GM03348 (cell line): Measurements from ENCODE around the gene AKAP13.

Experiments used
- DNase-seq: peaks from one replicate; pipeline ENCODE4 v3.0.0; 2012; ENCODE audit warnings: low spot score

AKAP13 gene

GRCh38 chr15:85407421-85408269 is 27.2 kb downstream of the AKAP13 start:
- DNase-seq = peak; percentile 73

- no peak for DNase-seq
Measured at GRCh38 chr15:85408270-85408746, 27.9 kb downstream of the AKAP13 start.

- no peak for DNase-seq
Measured at GRCh38 chr15:85412066-85412465, 31.7 kb downstream of the AKAP13 start.

- peak; percentile 74 for DNase-seq
Measured at GRCh38 chr15:85412956-85413854, 32.8 kb downstream of the AKAP13 start.

- DNase-seq = no peak
Measured at GRCh38 chr15:85414037-85414436, 33.6 kb downstream of the AKAP13 start.

GRCh38 chr15:85414495-85414894 is 34.1 kb downstream of the AKAP13 start:
- peak; percentile 29 for DNase-seq

GRCh38 chr15:85414991-85415390 is 34.6 kb downstream of the AKAP13 start:
- DNase-seq = no peak

GRCh38 chr15:85415783-85416182 is 35.4 kb downstream of the AKAP13 start:
- no peak for DNase-seq

- DNase-seq = no peak
Measured at GRCh38 chr15:85417276-85417675, 36.9 kb downstream of the AKAP13 start.

GRCh38 chr15:85419161-85419560 is 38.8 kb downstream of the AKAP13 start:
- no peak for DNase-seq

- DNase-seq = no peak
Measured at GRCh38 chr15:85421116-85421925, 40.9 kb downstream of the AKAP13 start.

- no peak for DNase-seq
Measured at GRCh38 chr15:85422607-85423006, 42.2 kb downstream of the AKAP13 start.

- no peak for DNase-seq
Measured at GRCh38 chr15:85423256-85423655, 42.9 kb downstream of the AKAP13 start.

- DNase-seq = no peak
Measured at GRCh38 chr15:85424154-85424553, 43.8 kb downstream of the AKAP13 start.

GRCh38 chr15:85426481-85426880 is 46.1 kb downstream of the AKAP13 start:
- DNase-seq = no peak

GRCh38 chr15:85427286-85428028 is 47.1 kb downstream of the AKAP13 start:
- DNase-seq = no peak

GRCh38 chr15:85429522-85429921 is 49.1 kb downstream of the AKAP13 start:
- no peak for DNase-seq

- DNase-seq = no peak
Measured at GRCh38 chr15:85430406-85431204, 50.2 kb downstream of the AKAP13 start.

GRCh38 chr15:85439996-85440395 is 59.6 kb downstream of the AKAP13 start:
- DNase-seq = no peak

GRCh38 chr15:85440451-85440850 is 60.0 kb downstream of the AKAP13 start:
- DNase-seq = no peak
